Measurements from ENCODE around the gene LHFPL6. TPM values are rescaled to one million over a fixed set of nuclear protein-coding genes. Genes with fewer than 3 reads are reported as not detected.

LHFPL6 gene
- total and polyA plus RNA-seq, 9 of the 15 experiments (the other 6 are each of a cell fraction or from before 2014, with no cell fraction given): 0.18 TPM; not detected in 8

DNA sequence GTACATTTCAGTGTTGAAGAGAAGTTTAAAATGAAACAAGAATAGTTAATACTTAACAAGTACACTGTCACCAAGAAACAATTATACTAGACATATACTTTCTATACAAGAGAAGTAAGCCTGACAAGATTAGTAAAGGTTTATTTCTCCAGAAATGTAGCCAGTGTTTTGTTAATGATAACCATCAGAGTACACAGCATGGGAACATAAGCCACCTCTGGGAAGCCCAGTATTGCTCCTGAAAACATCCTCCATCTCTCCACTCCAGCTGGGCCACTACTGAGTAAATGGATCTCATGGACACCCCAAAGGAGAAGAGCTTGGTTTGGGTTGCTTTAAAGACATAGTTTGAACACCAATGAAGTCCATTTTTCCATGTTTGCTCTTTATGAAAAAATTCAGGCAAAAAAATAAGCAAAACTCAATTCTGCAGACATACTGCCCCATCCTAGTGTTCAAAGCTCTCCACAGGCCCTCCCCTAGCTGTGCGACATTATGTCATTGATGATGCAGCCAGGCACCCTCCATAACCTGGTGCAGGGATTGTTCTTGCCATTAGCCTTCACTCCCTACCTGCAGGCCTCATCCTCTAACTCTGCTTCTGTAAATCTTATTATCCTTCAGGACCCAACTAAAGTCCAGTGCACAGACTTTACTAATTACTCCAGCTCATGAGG is 61.9 kb downstream of the LHFPL6 start (continued):
- TF ChIP-seq, protein P1, sequence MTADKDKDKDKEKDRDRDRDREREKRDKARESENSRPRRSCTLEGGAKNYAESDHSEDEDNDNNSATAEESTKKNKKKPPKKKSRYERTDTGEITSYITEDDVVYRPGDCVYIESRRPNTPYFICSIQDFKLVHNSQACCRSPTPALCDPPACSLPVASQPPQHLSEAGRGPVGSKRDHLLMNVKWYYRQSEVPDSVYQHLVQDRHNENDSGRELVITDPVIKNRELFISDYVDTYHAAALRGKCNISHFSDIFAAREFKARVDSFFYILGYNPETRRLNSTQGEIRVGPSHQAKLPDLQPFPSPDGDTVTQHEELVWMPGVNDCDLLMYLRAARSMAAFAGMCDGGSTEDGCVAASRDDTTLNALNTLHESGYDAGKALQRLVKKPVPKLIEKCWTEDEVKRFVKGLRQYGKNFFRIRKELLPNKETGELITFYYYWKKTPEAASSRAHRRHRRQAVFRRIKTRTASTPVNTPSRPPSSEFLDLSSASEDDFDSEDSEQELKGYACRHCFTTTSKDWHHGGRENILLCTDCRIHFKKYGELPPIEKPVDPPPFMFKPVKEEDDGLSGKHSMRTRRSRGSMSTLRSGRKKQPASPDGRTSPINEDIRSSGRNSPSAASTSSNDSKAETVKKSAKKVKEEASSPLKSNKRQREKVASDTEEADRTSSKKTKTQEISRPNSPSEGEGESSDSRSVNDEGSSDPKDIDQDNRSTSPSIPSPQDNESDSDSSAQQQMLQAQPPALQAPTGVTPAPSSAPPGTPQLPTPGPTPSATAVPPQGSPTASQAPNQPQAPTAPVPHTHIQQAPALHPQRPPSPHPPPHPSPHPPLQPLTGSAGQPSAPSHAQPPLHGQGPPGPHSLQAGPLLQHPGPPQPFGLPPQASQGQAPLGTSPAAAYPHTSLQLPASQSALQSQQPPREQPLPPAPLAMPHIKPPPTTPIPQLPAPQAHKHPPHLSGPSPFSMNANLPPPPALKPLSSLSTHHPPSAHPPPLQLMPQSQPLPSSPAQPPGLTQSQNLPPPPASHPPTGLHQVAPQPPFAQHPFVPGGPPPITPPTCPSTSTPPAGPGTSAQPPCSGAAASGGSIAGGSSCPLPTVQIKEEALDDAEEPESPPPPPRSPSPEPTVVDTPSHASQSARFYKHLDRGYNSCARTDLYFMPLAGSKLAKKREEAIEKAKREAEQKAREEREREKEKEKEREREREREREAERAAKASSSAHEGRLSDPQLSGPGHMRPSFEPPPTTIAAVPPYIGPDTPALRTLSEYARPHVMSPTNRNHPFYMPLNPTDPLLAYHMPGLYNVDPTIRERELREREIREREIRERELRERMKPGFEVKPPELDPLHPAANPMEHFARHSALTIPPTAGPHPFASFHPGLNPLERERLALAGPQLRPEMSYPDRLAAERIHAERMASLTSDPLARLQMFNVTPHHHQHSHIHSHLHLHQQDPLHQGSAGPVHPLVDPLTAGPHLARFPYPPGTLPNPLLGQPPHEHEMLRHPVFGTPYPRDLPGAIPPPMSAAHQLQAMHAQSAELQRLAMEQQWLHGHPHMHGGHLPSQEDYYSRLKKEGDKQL (CRISPR knock-in tag; IDR thresholded peaks at IDR 0.05; ENCODE audit: borderline replicate concordance): no peak
- TF ChIP-seq ETS2 (tag; IDR thresholded peaks at IDR 0.05; ENCODE audit: borderline replicate concordance, poor library complexity, severe bottlenecking) (no peak), ELF1 (tag; IDR thresholded peaks at IDR 0.05) (no peak), ATF2 (CRISPR knock-in tag; IDR thresholded peaks at IDR 0.05) (no peak), ERF (CRISPR knock-in tag; IDR thresholded peaks at IDR 0.05) (no peak), ETV6 (IDR thresholded peaks at IDR 0.05; ENCODE audit: borderline replicate concordance in 1 of 2, low read depth in 2 of 2, low read length in 1 of 2) (no peak), ETV6 (CRISPR knock-in tag; IDR thresholded peaks at IDR 0.05; ENCODE audit: borderline replicate concordance) (no peak), ZNF316 (IDR thresholded peaks at IDR 0.05) (no peak), ZNF217 (CRISPR knock-in tag; IDR thresholded peaks at IDR 0.05) (no peak)
- TF ChIP-seq, protein P2, sequence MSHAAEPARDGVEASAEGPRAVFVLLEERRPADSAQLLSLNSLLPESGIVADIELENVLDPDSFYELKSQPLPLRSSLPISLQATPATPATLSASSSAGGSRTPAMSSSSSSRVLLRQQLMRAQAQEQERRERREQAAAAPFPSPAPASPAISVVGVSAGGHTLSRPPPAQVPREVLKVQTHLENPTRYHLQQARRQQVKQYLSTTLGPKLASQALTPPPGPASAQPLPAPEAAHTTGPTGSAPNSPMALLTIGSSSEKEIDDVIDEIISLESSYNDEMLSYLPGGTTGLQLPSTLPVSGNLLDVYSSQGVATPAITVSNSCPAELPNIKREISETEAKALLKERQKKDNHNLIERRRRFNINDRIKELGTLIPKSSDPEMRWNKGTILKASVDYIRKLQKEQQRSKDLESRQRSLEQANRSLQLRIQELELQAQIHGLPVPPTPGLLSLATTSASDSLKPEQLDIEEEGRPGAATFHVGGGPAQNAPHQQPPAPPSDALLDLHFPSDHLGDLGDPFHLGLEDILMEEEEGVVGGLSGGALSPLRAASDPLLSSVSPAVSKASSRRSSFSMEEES (CRISPR knock-in tag; IDR thresholded peaks at IDR 0.05): no peak
